Tongue (tissue), 2 donors: ENCODE results near the gene ZNF260. TPM values are rescaled to one million over a fixed set of nuclear protein-coding genes. Genes with fewer than 3 reads are reported as not detected.

ENCODE experiments used
- DNase-seq: peaks from one replicate; pipeline ENCODE4 v3.0.0-alpha.2; 2015
- total RNA-seq: library from RNA; depleted of rRNA; stranded (reverse); fragments of >200 nt; gene quantifications from one replicate; pipeline ENCODE4 v1.2.3, GENCODE V29; 2014

ZNF260 gene
- total RNA-seq, 1 donor from 2014 or later = 28.3 TPM

- DNase-seq = no peak
Measured at GRCh38 chr19:36489920-36490415, 38.1 kb downstream of the ZNF260 start.

- peak; percentile 98 for DNase-seq
Measured at GRCh38 chr19:36489118-36489919, 38.8 kb downstream of the ZNF260 start, which contains the start of gene ZNF566. Gene ZNF566 (minus strand): TSS chr19:36489561. CDS start chr19:36476557, 13,004 bp downstream.

- peak; percentile 36 for DNase-seq
Measured at GRCh38 chr19:36488846-36489117, 39.3 kb downstream of the ZNF260 start.

- DNase-seq = no peak
Measured at GRCh38 chr19:36488118-36488845, 39.8 kb downstream of the ZNF260 start.

- no peak for DNase-seq
Measured at GRCh38 chr19:36483653-36484052, 44.4 kb downstream of the ZNF260 start.

- no peak for DNase-seq
Measured at GRCh38 chr19:36482876-36483275, 45.2 kb downstream of the ZNF260 start.

Other genes starting within 250 kb of the ZNF260 start
- 15.5 TPM for gene ZFP14, start 149.1 kb downstream of the ZNF260 start, total RNA-seq
- 13.8 TPM for gene ZFP82, start 109.6 kb downstream of the ZNF260 start, total RNA-seq
- gene ZNF566, start 38.7 kb downstream of the ZNF260 start, total RNA-seq = 35.3 TPM
- 31.4 TPM for gene ZNF529, start 45.0 kb upstream of the ZNF260 start, total RNA-seq
- 21.0 TPM for gene ZNF382, start 77.0 kb upstream of the ZNF260 start, total RNA-seq
- 10.5 TPM for gene ZNF461, start 138.6 kb upstream of the ZNF260 start, total RNA-seq
- gene ZNF567, start 159.3 kb upstream of the ZNF260 start, total RNA-seq = 15.4 TPM
- gene ZNF850, start 244.5 kb upstream of the ZNF260 start, total RNA-seq = 4.2 TPM